ENCODE data around the gene MAGOHB. TPM values are rescaled to one million over a fixed set of nuclear protein-coding genes. Genes with fewer than 3 reads are reported as not detected.

MAGOHB gene
- total RNA-seq, 1 donor from 2014 or later, result 8.4 TPM

GRCh38 chr12:10557766-10558165 is 55.6 kb downstream of the MAGOHB start:
- no peak for DNase-seq (ENCODE audit: low spot score)
- ATAC-seq, result no peak

- ATAC-seq, result no peak
- no peak for DNase-seq (ENCODE audit: low spot score)
These were observed 56.1 kb downstream of the MAGOHB start for GRCh38 chr12:10557329-10557728.

DNA sequence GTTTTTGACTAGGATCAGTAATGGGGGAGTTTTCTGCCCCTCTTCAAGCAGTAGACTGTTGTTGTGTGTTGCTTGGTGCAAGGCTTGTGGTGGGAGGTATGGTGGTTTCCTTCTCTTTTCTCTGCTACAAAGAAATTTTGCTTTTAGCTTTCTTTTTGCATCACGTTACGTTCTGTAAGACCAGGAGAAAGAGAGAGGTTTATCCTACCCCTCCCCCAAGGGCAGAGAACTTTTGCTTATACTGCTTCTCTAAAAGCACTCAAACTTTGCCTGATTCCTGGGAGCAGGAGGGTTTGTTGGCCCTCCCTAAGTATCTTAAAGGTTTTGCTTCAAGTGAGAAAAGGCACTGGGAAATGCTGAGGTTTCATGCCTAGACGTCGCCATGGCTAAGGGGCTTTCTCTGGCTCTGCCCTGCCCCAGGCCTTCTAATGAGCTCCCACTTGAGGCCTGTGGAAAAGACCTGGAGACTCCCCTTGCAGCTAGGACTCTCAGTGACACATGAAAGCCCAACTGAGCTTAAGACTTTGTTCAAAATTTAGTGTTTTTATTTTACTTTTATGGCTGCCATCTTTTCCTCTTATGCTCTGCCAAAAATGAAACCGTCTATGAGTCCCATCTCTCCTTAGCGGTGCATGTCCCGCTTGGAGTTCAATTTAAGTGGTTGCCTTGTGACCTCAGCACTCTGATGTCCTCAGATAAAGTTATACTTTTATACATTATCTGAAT is 58.5 kb downstream of the MAGOHB start:
- ATAC-seq, result no peak
- DNase-seq (ENCODE audit: low spot score), result no peak

GRCh38 chr12:10554228-10554755 is 59.1 kb downstream of the MAGOHB start:
- DNase-seq (ENCODE audit: low spot score), result no peak
- ATAC-seq, result no peak

Other genes starting within 250 kb of the MAGOHB start
- 0.55 TPM for gene KLRK1, start 223.6 kb downstream of the MAGOHB start, total RNA-seq
- not detected for gene KLRC4, start 203.9 kb downstream of the MAGOHB start, total RNA-seq
- not detected for gene KLRC3, start 193.0 kb downstream of the MAGOHB start, total RNA-seq
- gene KLRC2, start 177.6 kb downstream of the MAGOHB start, total RNA-seq, result not detected
- gene KLRC1, start 160.2 kb downstream of the MAGOHB start, total RNA-seq, result not detected
- 0.20 TPM for gene EIF2S3B, start 107.7 kb downstream of the MAGOHB start, total RNA-seq
- gene STYK1, start 60.4 kb upstream of the MAGOHB start, total RNA-seq, result not detected
- gene YBX3, start 109.7 kb upstream of the MAGOHB start, total RNA-seq, result 16.7 TPM
- not detected for gene TAS2R7, start 189.0 kb upstream of the MAGOHB start, total RNA-seq
- gene TAS2R8, start 193.7 kb upstream of the MAGOHB start, total RNA-seq, result not detected
- not detected for gene TAS2R9, start 196.6 kb upstream of the MAGOHB start, total RNA-seq
- gene TAS2R10, start 212.7 kb upstream of the MAGOHB start, total RNA-seq, result not detected
- gene PRR4, start 235.9 kb upstream of the MAGOHB start, total RNA-seq, result 0.48 TPM

Data from left lobe of liver (tissue), 2 donors.